GM12872 (cell line): Measurements from ENCODE around the gene MUSK.

Experiments used
- TF ChIP-seq, protein P1 (sequence below): IDR thresholded peaks from 3 replicates; pipeline ENCODE4 v1.5.1; 2011; ENCODE audit warnings: low read depth, mild to moderate bottlenecking, low read length, moderate library complexity; ENCODE audit not compliant: insufficient read depth

Gene MUSK

DNA sequence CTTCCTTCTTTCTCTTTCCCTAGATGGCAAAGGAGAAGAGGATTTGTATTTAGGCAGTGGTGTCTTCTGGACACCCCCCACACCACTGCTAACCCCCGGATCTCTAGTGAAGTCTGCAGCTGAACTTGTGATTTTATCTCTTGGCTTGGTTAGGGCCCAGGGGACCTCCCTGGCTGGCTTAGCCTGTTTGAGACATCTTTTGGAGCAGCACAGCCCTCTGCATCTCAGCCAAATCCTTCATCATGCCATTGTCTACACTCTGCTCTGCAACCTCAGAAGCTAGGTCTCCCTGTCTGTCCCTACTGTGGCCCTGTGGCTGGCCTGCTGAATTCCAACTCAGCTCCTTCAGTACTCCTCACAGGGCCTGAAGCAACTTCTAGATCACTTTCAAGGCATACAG is 81.7 kb downstream of the MUSK start:
- TF ChIP-seq, protein P1, sequence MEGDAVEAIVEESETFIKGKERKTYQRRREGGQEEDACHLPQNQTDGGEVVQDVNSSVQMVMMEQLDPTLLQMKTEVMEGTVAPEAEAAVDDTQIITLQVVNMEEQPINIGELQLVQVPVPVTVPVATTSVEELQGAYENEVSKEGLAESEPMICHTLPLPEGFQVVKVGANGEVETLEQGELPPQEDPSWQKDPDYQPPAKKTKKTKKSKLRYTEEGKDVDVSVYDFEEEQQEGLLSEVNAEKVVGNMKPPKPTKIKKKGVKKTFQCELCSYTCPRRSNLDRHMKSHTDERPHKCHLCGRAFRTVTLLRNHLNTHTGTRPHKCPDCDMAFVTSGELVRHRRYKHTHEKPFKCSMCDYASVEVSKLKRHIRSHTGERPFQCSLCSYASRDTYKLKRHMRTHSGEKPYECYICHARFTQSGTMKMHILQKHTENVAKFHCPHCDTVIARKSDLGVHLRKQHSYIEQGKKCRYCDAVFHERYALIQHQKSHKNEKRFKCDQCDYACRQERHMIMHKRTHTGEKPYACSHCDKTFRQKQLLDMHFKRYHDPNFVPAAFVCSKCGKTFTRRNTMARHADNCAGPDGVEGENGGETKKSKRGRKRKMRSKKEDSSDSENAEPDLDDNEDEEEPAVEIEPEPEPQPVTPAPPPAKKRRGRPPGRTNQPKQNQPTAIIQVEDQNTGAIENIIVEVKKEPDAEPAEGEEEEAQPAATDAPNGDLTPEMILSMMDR = no peak

DNA sequence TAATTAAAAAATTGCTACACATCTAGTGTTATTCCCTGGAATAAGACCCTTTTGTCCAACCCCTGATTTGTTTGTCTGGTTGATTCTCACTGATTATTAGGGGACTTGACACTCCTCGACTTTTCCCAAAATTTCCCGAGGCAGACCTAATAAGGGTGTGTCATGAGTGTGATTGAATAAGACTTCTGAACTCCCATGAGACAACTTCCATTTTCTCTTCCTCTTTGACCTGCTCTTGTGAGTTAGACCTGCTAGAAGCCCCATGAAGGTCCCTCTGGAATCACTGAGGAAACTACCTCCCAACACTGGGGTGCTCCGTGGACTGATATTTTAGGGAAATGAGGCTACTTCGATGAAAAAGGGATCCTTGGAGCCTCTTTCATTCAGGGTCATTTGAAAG is 83.4 kb downstream of the MUSK start:
- TF ChIP-seq, protein P1 = no peak

DNA sequence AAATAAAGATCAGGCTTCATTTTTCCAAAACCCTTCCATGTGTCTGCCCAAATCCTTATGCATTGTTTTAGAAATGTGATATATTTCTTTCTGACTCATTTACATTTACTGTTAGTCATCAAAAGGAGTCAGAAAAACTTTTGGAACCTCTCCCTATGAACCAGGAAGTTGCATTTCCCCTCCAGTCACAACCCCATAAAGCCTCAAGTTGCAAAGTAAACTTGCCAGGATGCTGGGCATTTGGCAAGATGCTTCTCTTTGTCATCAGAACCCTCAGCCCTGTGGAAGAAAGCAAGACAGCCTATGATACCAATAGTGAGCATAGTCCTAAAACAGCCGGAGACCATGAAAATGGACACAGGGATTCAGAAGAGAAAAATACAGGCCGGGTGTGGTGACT is 84.2 kb downstream of the MUSK start:
- TF ChIP-seq, protein P1 = no peak

DNA sequence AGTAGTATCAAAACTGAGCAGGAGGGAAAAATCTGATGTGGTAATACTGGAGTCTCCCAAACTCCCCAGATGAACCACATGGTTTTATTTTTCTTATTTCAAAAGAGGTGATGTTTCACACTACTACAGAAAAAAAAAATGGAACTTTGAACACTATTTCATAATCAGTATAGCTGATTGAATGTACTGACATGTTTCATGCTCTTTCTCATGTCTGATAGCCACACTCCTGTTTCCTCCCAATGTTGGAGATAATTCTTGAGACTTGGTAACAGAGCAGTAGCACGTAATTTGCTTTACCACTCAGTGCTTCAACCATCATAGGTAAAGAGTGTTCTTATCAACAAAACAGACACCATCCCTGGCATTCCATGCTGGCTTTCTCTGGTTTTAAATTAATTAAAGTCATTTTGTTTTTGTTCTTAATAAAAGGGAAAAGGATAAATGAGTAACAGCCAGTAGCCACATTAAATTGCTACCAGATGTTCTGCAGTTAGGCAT is 85.2 kb downstream of the MUSK start:
- TF ChIP-seq, protein P1 = no peak

DNA sequence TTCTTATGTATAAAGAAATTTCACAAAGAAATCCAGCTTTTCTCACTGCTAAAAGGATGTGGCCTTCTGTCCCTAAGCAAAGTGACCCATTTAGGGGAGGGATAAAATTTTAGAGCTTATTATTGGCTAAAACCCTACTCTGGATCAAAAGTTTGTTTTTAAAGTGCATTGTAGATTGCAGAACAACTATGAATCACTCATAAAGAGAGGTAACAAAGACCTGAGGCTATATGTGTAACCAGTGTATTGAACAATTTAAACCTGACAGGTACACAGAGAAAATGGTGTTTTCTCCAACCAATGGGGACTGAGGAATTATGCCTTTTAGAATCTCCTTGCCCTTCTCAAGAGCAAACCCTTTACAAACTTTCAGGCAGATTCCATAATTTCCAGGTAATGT is 86.6 kb downstream of the MUSK start:
- TF ChIP-seq, protein P1 = no peak

DNA sequence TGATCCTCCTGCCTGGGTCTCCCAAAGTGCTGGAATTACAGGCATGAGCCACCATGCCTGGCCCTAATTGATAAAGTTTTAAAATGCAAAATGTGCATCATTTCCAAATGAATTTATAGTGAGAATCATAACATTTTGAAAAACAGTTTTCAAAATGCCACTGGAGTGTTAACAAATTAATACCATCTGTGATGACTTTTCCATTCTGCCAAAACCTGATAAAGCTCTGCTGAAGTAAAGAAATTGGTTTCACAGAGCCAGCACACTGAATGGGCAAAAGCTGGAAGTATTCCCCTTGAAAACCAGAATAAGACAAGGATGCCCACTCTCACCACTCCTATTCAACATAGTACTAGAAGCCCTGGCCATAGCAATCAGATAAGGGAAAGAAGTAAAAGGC is 89.6 kb downstream of the MUSK start:
- TF ChIP-seq, protein P1 = no peak

DNA sequence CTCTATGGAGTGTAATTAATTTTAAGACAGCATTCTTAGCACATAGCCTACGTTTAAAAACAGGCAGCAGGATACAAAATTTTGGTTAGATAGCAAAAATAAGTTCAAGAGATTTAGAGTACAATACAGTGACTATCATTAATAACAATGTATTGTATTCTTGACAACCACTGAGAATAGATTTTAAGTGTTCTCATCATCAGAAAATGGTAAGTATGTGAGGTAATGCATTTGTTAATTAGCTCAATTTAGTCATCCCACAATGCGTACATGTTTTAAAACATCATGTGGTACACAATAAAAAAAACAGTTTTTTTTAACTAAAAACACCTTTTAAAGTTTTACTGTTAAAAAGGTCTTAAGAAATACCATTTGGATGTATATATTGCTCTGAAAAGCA is 94.2 kb downstream of the MUSK start:
- TF ChIP-seq, protein P1 = no peak

DNA sequence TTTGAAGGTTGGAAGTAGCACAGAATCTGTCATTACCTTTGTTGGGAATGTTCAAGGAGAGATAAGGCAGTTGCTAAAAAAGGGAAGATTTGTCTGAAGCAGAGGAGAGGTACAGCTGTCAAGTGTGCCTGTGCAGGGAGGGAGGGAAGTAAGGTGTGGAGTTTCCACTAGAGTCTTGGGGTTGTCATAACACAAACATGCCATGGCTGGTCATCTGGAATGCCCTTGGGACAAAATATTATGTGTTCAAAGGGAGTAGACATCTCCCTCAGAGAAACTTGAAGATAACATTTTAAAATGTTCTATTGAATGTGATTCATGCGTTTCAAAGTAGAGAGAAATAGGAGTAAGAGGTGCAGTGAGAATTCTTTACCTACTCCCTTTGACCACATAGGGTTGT is 95.0 kb downstream of the MUSK start:
- TF ChIP-seq, protein P1 = no peak
